Cerebellar cortex (tissue), 1 donor: ENCODE results near the gene GOLGA6L2.
"Not testable (repeated sequence)": the region's sequence is repeated elsewhere in the genome, so short reads cannot be mapped to it uniquely, and the experiment has no call there.

Experiments
- DNase-seq: peaks from one replicate; pipeline ENCODE4 v3.0.0-alpha.2; 2015; ENCODE audit warnings: low spot score

Gene GOLGA6L2

GRCh38 chr15:23447107-23447500 lies at the start of gene GOLGA6L2:
GOLGA6L2 (minus strand) TSS chr15:23447243; CDS start chr15:23447181, 62 bp downstream.
- no peak for DNase-seq

GRCh38 chr15:23484870-23485269 lies 37.8 kb upstream of the GOLGA6L2 start:
- DNase-seq: no peak

DNA sequence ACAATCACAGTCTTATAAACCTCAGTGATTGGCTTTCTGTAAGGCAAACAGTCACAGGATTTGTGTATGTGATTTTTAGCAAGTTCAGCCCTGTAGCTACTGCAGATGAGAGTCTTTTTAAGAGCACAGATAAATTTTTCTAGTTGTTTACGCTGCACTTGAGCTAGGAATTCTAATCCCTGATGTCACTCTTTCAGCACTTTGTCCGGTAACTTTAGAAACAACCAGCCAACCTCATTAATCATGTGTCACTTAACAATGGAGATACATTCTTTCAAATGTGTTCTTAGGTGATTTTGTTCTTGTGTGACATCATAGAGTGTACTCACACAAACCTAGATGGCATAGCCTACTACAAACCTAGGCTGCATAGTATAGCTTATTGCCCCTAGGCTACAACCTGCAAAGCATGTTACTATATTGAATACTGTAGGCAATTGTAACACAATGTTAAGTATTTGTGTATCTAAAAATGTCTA lies 36.8 kb upstream of the GOLGA6L2 start:
- DNase-seq: no peak

- no peak for DNase-seq
These were observed 35.9 kb upstream of the GOLGA6L2 start for GRCh38 chr15:23482764-23483489.

- DNase-seq: no peak
These were observed 35.2 kb upstream of the GOLGA6L2 start for GRCh38 chr15:23482228-23482627.

DNA sequence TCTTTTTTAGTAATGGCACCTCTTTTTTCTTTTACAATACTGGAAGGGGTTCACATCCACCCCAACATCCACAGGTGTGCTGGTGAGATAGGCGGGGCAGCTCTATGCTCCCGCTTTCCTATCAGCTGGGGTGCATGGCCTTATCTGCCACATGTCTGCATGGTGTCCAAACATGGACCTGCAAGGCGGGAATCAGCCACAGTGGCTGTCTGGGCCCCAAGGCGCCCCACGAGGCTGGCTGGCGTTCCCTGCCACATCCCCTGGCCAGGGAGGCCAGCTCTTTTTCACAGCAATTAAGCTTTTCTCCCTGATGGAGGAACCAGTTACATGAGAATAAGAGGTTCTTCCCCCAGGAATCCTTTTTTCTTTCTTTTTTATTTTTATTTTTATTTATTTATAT lies 30.9 kb upstream of the GOLGA6L2 start:
- no peak for DNase-seq

- DNase-seq: no peak
These were observed 25.6 kb upstream of the GOLGA6L2 start for GRCh38 chr15:23472678-23473077.

- DNase-seq: no peak
These were observed 25.0 kb upstream of the GOLGA6L2 start for GRCh38 chr15:23472033-23472432.

GRCh38 chr15:23467110-23467600 lies 20.1 kb upstream of the GOLGA6L2 start:
- DNase-seq: peak; percentile 20

- no peak for DNase-seq
These were observed 10.8 kb upstream of the GOLGA6L2 start for GRCh38 chr15:23457890-23458289.

DNA sequence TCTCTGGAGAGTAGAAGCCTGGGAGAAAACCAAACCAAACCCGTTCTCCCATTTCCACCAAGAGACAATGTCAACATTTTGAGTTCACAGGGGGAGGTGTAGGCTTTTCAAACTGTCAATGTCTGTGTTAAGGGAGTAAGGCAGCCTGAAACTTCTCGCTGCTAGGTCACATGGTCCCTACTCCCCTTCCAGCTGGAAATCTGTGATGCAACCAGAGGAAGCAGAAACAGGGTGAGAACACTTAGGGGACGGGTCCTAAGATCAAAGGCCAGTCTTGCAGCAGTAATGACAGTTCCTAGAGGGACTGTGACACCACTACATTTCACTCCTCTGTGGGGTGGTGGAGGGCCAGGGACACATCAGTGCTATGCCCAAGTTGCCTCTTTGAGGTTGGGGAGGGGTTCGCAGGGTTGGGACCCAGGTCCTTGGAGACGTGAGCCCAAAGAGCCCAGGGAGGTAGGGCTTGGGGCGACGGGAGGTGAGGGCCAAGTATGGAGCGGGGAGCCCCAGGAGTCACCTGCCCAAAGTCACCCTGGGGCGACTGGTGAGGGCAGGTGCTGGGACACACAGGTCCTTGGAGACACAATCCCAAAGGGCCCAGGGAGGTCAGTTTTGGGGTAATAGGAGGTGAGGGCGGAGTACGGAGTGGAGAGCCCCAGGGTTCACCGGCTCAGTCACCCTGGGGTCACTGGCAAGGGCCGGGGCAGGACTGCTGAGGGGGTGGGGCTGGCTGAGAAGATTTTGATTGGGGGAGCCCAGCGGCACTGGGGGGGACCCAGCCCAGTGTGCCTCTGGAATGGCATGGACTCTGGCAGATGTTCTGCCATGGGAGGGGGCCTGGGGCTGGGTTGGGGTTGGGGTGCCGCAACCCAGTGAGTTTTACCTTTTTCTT lies 582 bp downstream of the GOLGA6L2 start:
- no peak for DNase-seq

GRCh38 chr15:23444269-23444668 lies 2.8 kb downstream of the GOLGA6L2 start:
- DNase-seq: no peak

- DNase-seq: no peak
These were observed 5.8 kb downstream of the GOLGA6L2 start for GRCh38 chr15:23441204-23441603.

GRCh38 chr15:23440596-23440995 lies 6.4 kb downstream of the GOLGA6L2 start:
- no peak for DNase-seq

- DNase-seq: no peak
These were observed 7.5 kb downstream of the GOLGA6L2 start for GRCh38 chr15:23439513-23439912.

GRCh38 chr15:23438816-23439466 lies 8.1 kb downstream of the GOLGA6L2 start:
- DNase-seq: no peak

DNA sequence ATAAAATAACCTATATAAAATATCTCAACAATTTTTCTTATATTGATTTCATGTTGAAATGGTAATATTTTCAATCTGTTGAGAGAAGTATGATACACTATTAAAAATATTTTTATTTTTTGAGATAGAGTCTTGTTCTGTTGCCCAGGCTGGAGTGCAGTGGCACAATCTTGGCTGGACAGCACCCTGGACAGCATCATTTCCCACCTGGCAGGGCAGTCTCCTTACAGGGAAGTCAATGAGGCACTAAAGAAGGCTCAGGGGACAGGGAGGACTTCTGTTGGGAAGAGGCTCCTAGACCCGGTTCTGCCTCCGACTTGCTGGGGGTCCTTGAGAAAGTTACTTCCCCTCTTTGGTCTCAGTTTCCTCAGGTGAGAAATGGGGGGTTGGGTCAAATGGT lies 9.4 kb downstream of the GOLGA6L2 start:
- no peak for DNase-seq

- no peak for DNase-seq
These were observed 9.9 kb downstream of the GOLGA6L2 start for GRCh38 chr15:23437146-23437545.

DNA sequence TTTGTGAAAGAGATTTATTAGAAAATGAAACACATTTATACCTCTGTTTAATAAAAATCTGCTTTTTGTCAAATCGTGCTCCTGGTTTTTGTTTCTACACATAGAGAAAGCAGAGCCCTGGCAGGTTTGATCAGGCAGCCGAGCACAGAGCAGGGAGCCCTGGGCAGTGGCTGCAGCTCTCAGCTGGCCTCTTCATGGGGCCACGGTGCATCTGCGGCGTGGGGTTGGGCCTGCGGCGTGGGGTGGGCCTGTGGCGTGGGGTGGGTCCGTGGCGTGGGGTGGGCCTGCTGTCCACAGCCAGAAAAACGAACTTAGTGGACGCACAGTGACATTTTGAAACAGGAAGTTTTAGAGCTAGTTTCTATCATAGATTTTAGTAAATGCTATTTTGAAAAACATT lies 10.6 kb downstream of the GOLGA6L2 start:
- no peak for DNase-seq

GRCh38 chr15:23434699-23435098 lies 12.3 kb downstream of the GOLGA6L2 start:
- DNase-seq: not testable (repeated sequence)

DNA sequence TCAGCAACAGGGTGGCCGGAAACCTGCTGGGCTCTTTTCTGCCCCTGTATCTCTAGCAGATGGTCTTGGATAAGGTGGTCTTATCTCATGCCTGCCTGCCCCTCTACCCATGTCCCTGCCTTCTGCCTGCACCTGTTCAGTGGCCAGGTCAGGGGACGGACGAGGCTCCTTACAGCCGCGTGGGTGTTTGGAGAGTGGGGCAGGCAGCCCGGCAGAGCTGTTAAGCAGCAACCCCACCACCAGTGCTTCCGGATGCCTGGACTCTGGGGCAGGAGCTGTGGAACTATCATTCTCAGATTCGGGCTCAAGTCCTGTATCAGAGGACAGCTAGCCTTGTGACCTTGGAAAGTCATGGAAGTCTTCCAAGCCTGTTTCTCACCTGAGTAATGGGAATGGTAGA lies 21.7 kb downstream of the GOLGA6L2 start:
- not testable (repeated sequence) for DNase-seq
